Thyroid gland (tissue), 4 donors: ENCODE results near the gene SMCO3. TPM values are rescaled to one million over a fixed set of nuclear protein-coding genes. Genes with fewer than 3 reads are reported as not detected.
A peak's percentile ranks its signal among the peaks of the same experiment; 100 is the strongest.

Source experiments
- DNase-seq, 2 donors: peaks; one replicate each; pipeline ENCODE4 v3.0.0-alpha.2; 2019
- H3K27ac ChIP-seq, 3 donors: fragments of 200-600 bp; sonication (generic); 1 replicate in 2 of 3; 2 replicates in 1 of 3; pipeline ENCODE4 v1.5.1; 2016 to 2019; ENCODE audit warnings: mild to moderate bottlenecking in 1 of 3, moderate library complexity in 1 of 3
- H3K27me3 ChIP-seq: fragments of 200-600 bp; sonication (generic); one replicate; pipeline ENCODE4 v1.5.1; 2019
- H3K36me3 ChIP-seq, 2 donors: fragments of 200-600 bp; sonication (generic); one replicate each; pipeline ENCODE4 v1.5.1; 2016 to 2019
- H3K4me1 ChIP-seq, 2 donors: fragments of 200-600 bp; sonication (generic); one replicate each; pipeline ENCODE4 v1.5.1; 2017 to 2019
- H3K4me3 ChIP-seq, 3 donors: fragments of 200-600 bp; sonication (generic); replicated peaks in 1 of 3; 1 replicate in 2 of 3; 2 replicates in 1 of 3; pipeline ENCODE4 v1.5.1; 2016; ENCODE audit warnings: mild to moderate bottlenecking in 1 of 3
- H3K9me3 ChIP-seq: fragments of 200-600 bp; sonication (generic); one replicate; pipeline ENCODE4 v1.5.1; 2017
- POLR2A ChIP-seq, 2 donors: fragments of 450-650 bp; IDR thresholded peaks; one replicate each; pipeline ENCODE4 v1.6.1; 2017; ENCODE audit warnings: antibody characterized with exemption in 2 of 2, mild to moderate bottlenecking in 2 of 2, moderate library complexity in 1 of 2
- WGBS, 2 donors: methylation state at CpG; one replicate each; pipeline ENCODE4 v1.1.5; 2017; 5-methylcytosine and 5-hydroxymethylcytosine counted together
- intact Hi-C: fragments of 100-400 bp; cut with DNase I; formaldehyde crosslinking; loops from one replicate; pipeline ENCODE4 v1.15.1; 2023
- total RNA-seq, 4 donors: library from RNA; depleted of rRNA; stranded (reverse); fragments of >200 nt; gene quantifications; one replicate each; pipeline ENCODE4 v1.2.3, GENCODE V29; 2016
- TF ChIP-seq, protein P1 (sequence below), 6 experiments: fragments of 200-600 bp in 3 of 6; fragments of 450-650 bp in 3 of 6; sonication (generic) in 3 of 6; IDR thresholded peaks; one replicate each; pipeline ENCODE4 v1.5.1; 2016 to 2019; ENCODE audit warnings: antibody characterized with exemption in 6 of 6, mild to moderate bottlenecking in 2 of 6, inconsistent platforms in 1 of 6, moderate library complexity in 1 of 6

Gene SMCO3
- total RNA-seq, 4 donors from 2014 or later: 0.83 to 1.3 (median 0.89) TPM; not detected in 1

DNA sequence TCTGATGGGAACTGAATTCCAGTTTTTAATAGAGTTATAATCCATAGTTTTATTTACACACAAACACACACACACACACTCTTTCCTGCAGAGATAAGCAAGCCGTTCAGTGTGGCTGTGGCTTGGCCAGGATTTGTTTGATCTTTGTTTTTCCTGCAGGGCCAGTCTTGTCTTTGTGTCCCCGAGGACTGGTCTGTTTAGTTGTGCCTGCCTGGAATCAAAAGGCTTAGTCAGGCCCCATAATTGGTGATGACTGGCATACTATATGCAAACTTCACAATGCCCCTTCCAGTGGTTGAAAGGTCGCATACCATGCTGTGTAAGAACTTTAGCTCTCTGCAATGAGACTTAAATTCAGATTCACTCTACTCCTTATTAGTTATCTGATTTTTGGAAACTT lies 36.7 kb downstream of the SMCO3 start:
- TF ChIP-seq, protein P1, sequence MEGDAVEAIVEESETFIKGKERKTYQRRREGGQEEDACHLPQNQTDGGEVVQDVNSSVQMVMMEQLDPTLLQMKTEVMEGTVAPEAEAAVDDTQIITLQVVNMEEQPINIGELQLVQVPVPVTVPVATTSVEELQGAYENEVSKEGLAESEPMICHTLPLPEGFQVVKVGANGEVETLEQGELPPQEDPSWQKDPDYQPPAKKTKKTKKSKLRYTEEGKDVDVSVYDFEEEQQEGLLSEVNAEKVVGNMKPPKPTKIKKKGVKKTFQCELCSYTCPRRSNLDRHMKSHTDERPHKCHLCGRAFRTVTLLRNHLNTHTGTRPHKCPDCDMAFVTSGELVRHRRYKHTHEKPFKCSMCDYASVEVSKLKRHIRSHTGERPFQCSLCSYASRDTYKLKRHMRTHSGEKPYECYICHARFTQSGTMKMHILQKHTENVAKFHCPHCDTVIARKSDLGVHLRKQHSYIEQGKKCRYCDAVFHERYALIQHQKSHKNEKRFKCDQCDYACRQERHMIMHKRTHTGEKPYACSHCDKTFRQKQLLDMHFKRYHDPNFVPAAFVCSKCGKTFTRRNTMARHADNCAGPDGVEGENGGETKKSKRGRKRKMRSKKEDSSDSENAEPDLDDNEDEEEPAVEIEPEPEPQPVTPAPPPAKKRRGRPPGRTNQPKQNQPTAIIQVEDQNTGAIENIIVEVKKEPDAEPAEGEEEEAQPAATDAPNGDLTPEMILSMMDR (IDR thresholded peaks at IDR 0.05): no peak
- TF ChIP-seq POLR2A (IDR thresholded peaks at IDR 0.05): no peak
- Histone ChIP-seq H3K4me1 (peaks cover 0 to 8% of the 10 kb centered on the region in 2 donors), H3K36me3 (no peaks in the 10 kb centered on the region), H3K27ac (no peak overlapping the region), H3K27me3 (no peaks in the 10 kb centered on the region), H3K4me3 (no peak overlapping the region), H3K9me3 (no peaks in the 10 kb centered on the region)
- DNase-seq: no peak
- WGBS, 2 donors: 55 to 62% methylated on average over 3 of the region's 3 CpGs
- intact Hi-C loops: no loop called here

DNA sequence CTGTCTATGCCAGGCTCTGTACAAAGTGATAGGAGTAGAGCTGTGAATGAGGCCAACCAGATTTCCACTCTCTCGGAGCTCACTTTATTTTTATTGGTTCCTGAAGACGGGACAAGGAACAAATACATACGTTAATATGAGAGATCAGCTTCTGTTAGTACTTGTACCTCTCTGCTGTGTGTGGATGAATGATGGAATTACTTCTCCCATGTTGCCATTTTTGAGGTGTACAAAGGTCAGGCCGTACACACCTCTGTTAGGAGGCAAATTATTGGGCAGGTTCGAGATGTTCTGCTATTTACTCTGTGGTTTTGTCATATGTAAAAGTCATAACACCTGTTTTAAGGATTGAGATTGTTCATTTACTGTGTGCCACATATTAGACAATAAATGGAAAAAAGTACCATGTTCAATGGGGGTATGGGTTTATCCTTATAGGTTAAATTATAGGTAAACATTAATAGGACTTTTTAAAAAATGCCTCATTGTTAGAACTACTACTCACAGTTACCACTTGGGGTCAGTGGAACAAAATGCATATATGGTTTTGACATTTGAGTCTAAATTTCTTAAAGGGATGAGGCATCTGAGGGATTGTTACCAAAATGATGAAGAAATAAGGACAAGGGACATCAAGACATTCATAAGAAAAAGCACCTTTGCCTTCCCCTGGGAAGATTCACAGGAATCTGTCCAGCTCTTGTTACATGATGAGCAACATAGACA lies 37.6 kb downstream of the SMCO3 start:
- no peaks in the 10 kb centered on the region for H3K36me3 ChIP-seq
- no peak for TF ChIP-seq POLR2A (IDR thresholded peaks at IDR 0.05)
- TF ChIP-seq, protein P1 (IDR thresholded peaks at IDR 0.05): peak in 1 of 6 experiments; percentile 5
- 87 to 93% methylated on average over 5 of the region's 5 CpGs for WGBS, 2 donors
- DNase-seq: no peak
- peak overlapping the region in 1 of 3 donors; percentile 1 for H3K4me3 ChIP-seq
- intact Hi-C loops: no loop called here
- H3K27ac ChIP-seq: peak overlapping the region in 1 of 3 donors; percentile 95
- H3K4me1 ChIP-seq: peaks cover 0 to 14% of the 10 kb centered on the region in 2 donors
- no peaks in the 10 kb centered on the region for H3K9me3 ChIP-seq
- no peaks in the 10 kb centered on the region for H3K27me3 ChIP-seq

DNA sequence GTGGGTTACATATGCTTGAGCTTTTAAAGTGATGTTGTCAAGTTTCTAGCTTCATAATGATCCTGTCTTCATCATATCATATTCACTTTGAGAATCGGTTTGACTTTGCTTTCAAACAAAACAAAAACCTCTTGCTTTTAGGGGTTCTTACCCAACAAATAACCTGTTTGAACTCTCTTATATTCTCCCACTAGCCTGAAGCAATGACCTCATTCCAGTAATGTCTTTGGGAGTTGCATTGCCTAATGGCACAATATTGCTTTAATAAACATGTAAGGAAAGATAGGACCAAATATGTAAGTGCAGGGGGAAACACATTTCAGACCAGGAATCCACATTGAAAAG lies 38.4 kb downstream of the SMCO3 start:
- H3K36me3 ChIP-seq: no peaks in the 10 kb centered on the region
- H3K4me3 ChIP-seq: peak overlapping the region in 1 of 3 donors; percentile 45
- intact Hi-C loops: no loop called here
- no peaks in the 10 kb centered on the region for H3K27me3 ChIP-seq
- H3K4me1 ChIP-seq: peaks cover 0 to 14% of the 10 kb centered on the region in 2 donors
- no peak for DNase-seq
- H3K27ac ChIP-seq: peak overlapping the region; percentile 90 to 95 (median 94)
- TF ChIP-seq, protein P1 (IDR thresholded peaks at IDR 0.05): no peak
- no peak for TF ChIP-seq POLR2A (IDR thresholded peaks at IDR 0.05)
- no peaks in the 10 kb centered on the region for H3K9me3 ChIP-seq
- 41 to 45% methylated on average over 1 of the region's 1 CpG for WGBS, 2 donors

DNA sequence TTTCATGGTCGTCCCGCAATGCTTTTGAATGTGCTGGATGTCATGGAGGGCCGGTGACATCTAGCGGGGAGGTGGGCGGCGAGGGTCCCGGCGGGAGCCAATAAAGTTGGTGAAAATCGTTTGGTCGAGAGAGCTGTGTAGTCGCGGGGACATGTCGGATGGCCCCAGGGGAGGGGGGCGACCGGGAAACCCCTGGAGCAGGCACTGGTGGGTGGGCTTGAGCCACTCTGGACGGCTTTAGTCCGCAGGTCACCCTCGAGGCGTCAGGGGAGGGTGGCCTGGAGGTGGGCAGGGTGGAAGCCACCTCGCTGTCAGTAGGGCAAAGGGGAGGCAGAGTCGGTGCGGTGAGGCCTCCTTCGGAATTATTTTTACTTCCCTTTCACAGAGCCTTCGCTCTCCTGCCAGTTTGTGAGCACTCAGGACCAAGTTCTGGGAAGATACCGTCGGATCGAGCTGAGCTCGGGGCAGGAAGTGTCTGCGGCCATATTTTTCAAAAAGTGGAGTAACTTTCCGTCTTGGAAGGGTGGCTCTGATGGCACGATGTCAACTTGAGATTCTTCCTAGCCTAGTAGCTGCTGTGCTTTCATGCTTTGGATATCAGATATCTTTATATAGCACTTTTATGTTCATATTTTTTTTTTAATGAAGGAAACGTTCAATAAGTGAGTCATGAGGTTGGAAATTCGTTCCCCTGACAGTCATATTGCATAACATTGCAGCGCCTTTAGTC lies 38.9 kb downstream of the SMCO3 start:
- Histone ChIP-seq H3K9me3 (no peaks in the 10 kb centered on the region), H3K36me3 (no peaks in the 10 kb centered on the region), H3K27me3 (no peaks in the 10 kb centered on the region), H3K4me3 (peak overlapping the region; percentile 45 to 88 (median 69)), H3K4me1 (peaks cover 0 to 14% of the 10 kb centered on the region in 2 donors), H3K27ac (peak overlapping the region; percentile 90 to 95 (median 94))
- peak in 1 of 2 donors; percentile 17 for TF ChIP-seq POLR2A (IDR thresholded peaks at IDR 0.05)
- TF ChIP-seq, protein P1 (IDR thresholded peaks at IDR 0.05): no peak
- DNase-seq: peak; percentile 50 to 51
- WGBS, 2 donors: 3 to 4% methylated on average over 31 to 33 of the region's 34 CpGs
- intact Hi-C loops: no loop called here
